ES-I3 (cell line): ENCODE results near the gene FABP3.

Experiments used
- H3K36me3 ChIP-seq: 2 replicates; pipeline ENCODE4 v1.6.1; 2013; ENCODE audit warnings: mild to moderate bottlenecking, low read length, control low read depth, moderate library complexity; ENCODE audit not compliant: insufficient read depth
- H3K4me1 ChIP-seq: 2 replicates; pipeline ENCODE4 v1.6.1; 2013; ENCODE audit warnings: mild to moderate bottlenecking, control low read depth, low read length; ENCODE audit not compliant: insufficient read depth
- H3K9ac ChIP-seq: 2 replicates; pipeline ENCODE4 v1.6.1; 2013; ENCODE audit warnings: low read depth, mild to moderate bottlenecking, low read length, moderate library complexity
- H3K9me3 ChIP-seq: 2 replicates; pipeline ENCODE4 v1.6.1; 2013; ENCODE audit warnings: mild to moderate bottlenecking, low read length, moderate library complexity; ENCODE audit not compliant: control insufficient read depth, insufficient read depth

FABP3 gene

DNA sequence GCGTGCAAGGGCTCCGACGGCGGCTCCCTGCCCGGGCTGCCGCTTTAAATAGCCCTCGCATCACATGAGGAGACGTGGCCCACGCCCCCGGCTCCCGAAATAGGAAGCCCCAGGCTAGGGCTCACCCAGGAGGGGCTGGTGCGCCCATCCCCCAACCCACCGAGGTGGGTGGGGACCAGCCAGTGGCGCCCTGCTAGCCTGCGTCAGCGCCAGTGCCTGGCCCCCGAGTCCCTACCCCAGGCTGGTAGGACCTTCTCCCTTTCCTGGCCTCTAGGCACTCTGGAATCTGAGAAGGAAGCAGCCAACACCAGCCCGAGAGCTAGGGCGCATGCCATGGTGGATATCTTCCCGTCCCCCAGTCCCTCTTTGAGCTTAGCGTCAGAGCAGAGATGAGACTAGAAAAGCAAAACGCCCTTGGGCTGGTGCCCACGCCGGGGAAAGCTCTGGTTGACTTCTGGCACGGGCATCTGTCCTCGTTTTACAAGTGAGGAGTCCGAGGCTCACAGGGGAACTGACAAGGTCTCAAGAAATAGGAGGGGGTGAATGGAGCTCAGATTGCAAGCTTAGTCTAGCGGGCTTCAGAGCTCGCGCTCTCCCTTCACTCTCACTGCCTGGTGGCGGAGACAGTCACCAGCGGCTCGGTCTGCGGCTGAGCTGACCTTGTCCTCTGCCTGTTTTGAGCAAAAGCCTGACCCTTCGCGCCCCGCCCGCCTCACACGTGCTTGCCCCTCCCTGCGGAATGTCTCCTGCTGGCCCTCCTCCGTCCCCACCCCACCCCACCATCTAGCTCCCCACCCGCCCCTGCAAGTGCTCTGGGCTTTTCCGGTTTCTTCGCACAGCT is at the start of gene FABP3:
Gene FABP3 (minus strand): TSS at position 21 of the 841 bp plus-strand sequence. CDS start 62 bp downstream, outside the sequence.
- H3K9ac ChIP-seq, result peak within 1 kb of the TSS; percentile 61
- no peaks in the 10 kb centered on the region for H3K9me3 ChIP-seq
- H3K36me3 ChIP-seq, result no peaks in the 10 kb centered on the region
- H3K4me1 ChIP-seq, result peaks cover 20% of the 10 kb centered on the region

DNA sequence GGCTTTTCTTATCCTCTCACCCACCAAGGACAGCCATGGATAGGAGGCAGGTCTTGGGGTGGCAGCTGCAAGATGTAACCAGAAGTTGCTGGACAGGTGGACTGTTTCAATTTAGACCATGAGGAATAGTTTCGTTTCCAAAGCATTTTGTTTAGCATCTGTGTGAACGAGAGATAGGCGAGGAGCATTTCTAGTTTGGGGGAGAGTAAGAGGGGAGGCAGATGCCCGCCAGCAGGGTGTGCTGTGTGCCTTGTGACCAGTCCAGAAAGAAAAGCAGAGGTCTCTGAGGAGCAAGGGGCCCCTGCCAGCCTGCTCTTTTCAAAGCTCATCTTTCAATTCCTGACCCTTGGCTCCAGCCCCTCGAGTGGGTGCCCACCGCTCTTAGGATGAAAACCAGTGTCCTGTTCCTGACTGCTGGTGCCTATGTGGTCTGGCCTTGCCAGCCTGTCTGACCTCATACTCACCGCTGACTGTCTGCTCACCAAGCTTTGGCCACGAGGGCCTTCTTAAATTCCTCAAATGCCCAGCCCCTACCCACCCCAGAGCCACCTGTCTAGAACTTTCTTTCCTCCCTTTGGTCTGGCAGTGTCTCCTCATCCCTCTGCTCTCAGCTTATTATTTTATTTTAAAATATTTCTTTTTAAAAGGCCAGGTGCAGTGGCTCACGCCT is 48.6 kb upstream of the FABP3 start:
- no peak overlapping the region for H3K9ac ChIP-seq

GRCh38 chr1:31420716-31421115 is 47.8 kb upstream of the FABP3 start:
- no peak overlapping the region for H3K9ac ChIP-seq
- H3K4me1 ChIP-seq, result peaks cover 11% of the 10 kb centered on the region
- no peaks in the 10 kb centered on the region; the same call in 1 of the 2 replicates for H3K36me3 ChIP-seq

More for the DNA sequence above, 48.6 kb upstream of the FABP3 start:
- H3K9me3 ChIP-seq, result no peaks in the 10 kb centered on the region
- H3K4me1 ChIP-seq, result peaks cover 11% of the 10 kb centered on the region
- H3K36me3 ChIP-seq, result no peaks in the 10 kb centered on the region

GRCh38 chr1:31418626-31419323 is 45.9 kb upstream of the FABP3 start:
- Histone ChIP-seq H3K36me3 (no peaks in the 10 kb centered on the region; the same call in 1 of the 2 replicates), H3K9me3 (no peaks in the 10 kb centered on the region), H3K4me1 (peaks cover 17% of the 10 kb centered on the region), H3K9ac (no peak overlapping the region)

More at GRCh38 chr1:31420716-31421115, 47.8 kb upstream of the FABP3 start:
- H3K9me3 ChIP-seq, result no peaks in the 10 kb centered on the region

DNA sequence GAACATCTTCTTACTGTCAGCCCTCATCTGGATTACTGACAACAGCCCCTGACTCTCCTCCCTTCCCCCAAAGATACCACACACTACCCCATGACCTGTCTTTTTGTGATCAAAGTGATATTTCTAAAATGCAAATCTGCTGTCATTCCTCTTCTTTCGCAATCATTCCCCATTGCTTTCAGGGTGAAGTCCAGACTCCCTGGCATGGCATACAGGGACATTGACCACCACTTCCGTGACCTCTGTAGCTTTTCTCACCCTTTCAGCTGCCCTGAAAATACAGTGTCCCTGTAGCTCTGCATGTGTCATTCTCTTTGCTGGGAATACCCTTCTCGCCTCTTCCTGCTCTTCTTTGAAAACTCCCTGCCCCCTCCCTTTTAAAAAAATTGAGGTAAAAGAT is 44.3 kb upstream of the FABP3 start:
- no peaks in the 10 kb centered on the region for H3K9me3 ChIP-seq
- peaks cover 17% of the 10 kb centered on the region for H3K4me1 ChIP-seq
- H3K9ac ChIP-seq, result no peak overlapping the region
- H3K36me3 ChIP-seq, result no peaks in the 10 kb centered on the region; the same call in 1 of the 2 replicates

- no peak overlapping the region for H3K9ac ChIP-seq
- peaks cover 14% of the 10 kb centered on the region for H3K4me1 ChIP-seq
- H3K36me3 ChIP-seq, result no peaks in the 10 kb centered on the region; the same call in 1 of the 2 replicates
- no peaks in the 10 kb centered on the region for H3K9me3 ChIP-seq
These were observed 43.3 kb upstream of the FABP3 start for GRCh38 chr1:31416101-31416736.

- H3K4me1 ChIP-seq, result peaks cover 11% of the 10 kb centered on the region
- H3K9me3 ChIP-seq, result no peaks in the 10 kb centered on the region
- no peaks in the 10 kb centered on the region; the same call in 1 of the 2 replicates for H3K36me3 ChIP-seq
- H3K9ac ChIP-seq, result no peak overlapping the region
These were observed 42.8 kb upstream of the FABP3 start for GRCh38 chr1:31415658-31416057.

DNA sequence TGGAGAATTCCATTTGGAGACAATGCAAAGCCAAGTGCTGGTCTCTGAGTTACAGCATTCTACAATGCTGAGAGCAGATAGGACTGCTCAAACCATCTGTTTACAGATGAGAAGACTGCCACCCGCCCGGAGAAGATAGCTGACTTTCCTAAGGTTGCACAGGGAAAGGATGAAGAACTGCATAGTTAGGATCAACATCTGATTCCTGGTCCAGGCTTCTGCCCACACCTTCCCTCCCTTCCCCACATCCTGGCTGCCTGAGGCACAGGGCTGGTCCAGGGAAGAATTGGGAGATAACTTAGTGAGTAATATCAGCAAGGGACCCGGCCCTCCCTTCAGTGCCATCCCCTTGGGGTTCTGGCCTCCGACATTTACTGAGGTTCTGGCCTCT is 42.1 kb upstream of the FABP3 start:
- peaks cover 11% of the 10 kb centered on the region for H3K4me1 ChIP-seq
- peak overlapping the region; percentile 87; the same call in 1 of the 2 replicates for H3K9ac ChIP-seq
- no peaks in the 10 kb centered on the region; the same call in 1 of the 2 replicates for H3K36me3 ChIP-seq
- H3K9me3 ChIP-seq, result no peaks in the 10 kb centered on the region

DNA sequence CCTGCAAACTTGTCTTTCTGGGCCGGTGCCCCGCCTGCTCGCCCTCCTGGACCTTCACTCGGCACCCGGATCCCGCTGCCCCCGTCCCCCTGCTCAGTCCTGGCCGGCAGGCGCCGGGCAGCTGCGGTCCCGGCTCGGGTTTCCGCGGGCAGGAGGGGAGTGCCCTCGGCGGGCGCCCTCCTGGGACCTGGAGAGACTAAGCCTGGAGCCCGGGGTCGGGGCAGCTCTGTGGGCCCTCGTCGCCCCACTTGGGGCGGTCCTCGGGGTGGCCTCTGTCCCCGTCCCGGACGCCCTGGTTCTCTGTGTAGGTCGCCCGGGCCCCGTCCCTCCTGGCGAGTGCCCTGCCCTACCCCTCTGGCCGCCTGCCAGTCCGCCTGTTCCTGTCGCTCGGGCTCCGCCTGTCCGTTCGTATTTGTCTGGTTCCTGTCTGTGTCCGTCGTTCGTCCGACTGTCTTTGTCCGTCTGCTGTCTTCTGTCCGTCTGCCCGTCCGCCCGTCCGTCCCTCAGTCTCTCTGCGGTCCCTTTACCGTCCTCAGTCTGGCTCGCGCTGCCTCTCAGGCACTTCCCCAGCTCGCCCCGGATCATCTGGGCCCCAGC is 40.6 kb upstream of the FABP3 start:
- Histone ChIP-seq H3K9ac (peak overlapping the region; percentile 87), H3K4me1 (peaks cover 21% of the 10 kb centered on the region), H3K9me3 (no peaks in the 10 kb centered on the region), H3K36me3 (no peaks in the 10 kb centered on the region; the same call in 1 of the 2 replicates)

- no peaks in the 10 kb centered on the region; the same call in 1 of the 2 replicates for H3K36me3 ChIP-seq
- H3K4me1 ChIP-seq, result peaks cover 21% of the 10 kb centered on the region
- H3K9ac ChIP-seq, result peak within 1 kb of the TSS; percentile 87
These were observed 40.0 kb upstream of the FABP3 start, which contains the start of gene SERINC2 for GRCh38 chr1:31412732-31413404. TSS of gene SERINC2 (plus strand) at chr1:31413213. CDS start at chr1:31413266, 53 bp downstream.

GRCh38 chr1:31412205-31412604 is 39.3 kb upstream of the FABP3 start:
- Histone ChIP-seq H3K4me1 (peaks cover 20% of the 10 kb centered on the region), H3K9ac (no peak overlapping the region), H3K9me3 (no peaks in the 10 kb centered on the region), H3K36me3 (no peaks in the 10 kb centered on the region; the same call in 1 of the 2 replicates)

More at GRCh38 chr1:31412732-31413404, 40.0 kb upstream of the FABP3 start, which contains the start of gene SERINC2:
- H3K9me3 ChIP-seq, result no peaks in the 10 kb centered on the region

DNA sequence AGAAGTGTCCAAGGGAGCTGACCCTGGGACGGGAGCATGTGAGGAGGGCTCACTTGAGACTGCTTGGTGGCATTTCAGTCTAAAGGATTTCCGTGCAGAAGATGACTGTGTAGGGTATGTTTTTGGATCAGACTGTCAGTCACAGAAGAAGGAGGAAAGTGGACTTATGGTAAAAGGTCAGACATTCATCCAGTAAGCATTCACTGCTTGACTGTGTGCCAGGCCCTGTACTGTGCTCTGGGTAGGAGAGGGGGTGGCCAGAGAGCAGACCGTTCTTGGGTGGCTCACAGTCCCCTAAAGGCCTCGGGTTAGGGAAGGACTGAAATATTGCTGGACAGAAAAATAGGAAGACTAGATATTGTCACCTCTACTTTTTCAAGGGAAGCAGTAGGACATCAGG is 38.0 kb upstream of the FABP3 start:
- H3K4me1 ChIP-seq, result peaks cover 16% of the 10 kb centered on the region
- H3K9me3 ChIP-seq, result no peaks in the 10 kb centered on the region
- H3K9ac ChIP-seq, result no peak overlapping the region
- H3K36me3 ChIP-seq, result no peaks in the 10 kb centered on the region; the same call in 1 of the 2 replicates
